ENCODE results near the gene C17orf113.

Gene C17orf113

GRCh38 chr17:42052346-42052877, 2.0 kb upstream of the C17orf113 start:
- no peak overlapping the region for H3K9ac ChIP-seq (ENCODE audit: low read depth, low read length)
- TF ChIP-seq CTCF (IDR thresholded peaks at IDR 0.05; ENCODE audit: borderline replicate concordance, extremely low read depth, low read length, poor library complexity, severe bottlenecking): no peak
- TF ChIP-seq EZH2 (IDR thresholded peaks at IDR 0.05; ENCODE audit: borderline replicate concordance, low read depth, low read length, severe bottlenecking): no peak
- no peak overlapping the region for H3K4me2 ChIP-seq (ENCODE audit: insufficient read depth, low read length)
- H2AFZ ChIP-seq (ENCODE audit: low read depth, low read length): no peak overlapping the region
- no peak overlapping the region for H3K4me3 ChIP-seq (ENCODE audit: low read depth in 1 of 2, low read length in 2 of 2)
- no peak overlapping the region for H3K27ac ChIP-seq (ENCODE audit: low read length)
- DNase-seq: no peak
- H3K9me3 ChIP-seq (ENCODE audit: insufficient read depth, low read length, severe bottlenecking): no peaks in the 10 kb centered on the region
- H4K20me1 ChIP-seq (ENCODE audit: insufficient read depth, low read length): peaks cover 7% of the 10 kb centered on the region; the same call in 1 of the 2 replicates
- H3K27me3 ChIP-seq (ENCODE audit: insufficient read depth, low read length, poor library complexity): peaks cover 24% of the 10 kb centered on the region
- H3K36me3 ChIP-seq (ENCODE audit: insufficient read depth, low read length): no peaks in the 10 kb centered on the region
- no peaks in the 10 kb centered on the region for H3K79me2 ChIP-seq (ENCODE audit: insufficient read depth, low read length)
- no peak for ATAC-seq (ENCODE audit: insufficient read depth, low read depth)
- no peaks in the 10 kb centered on the region for H3K4me1 ChIP-seq (ENCODE audit: insufficient read depth, low read length)

- Histone ChIP-seq H3K79me2 (ENCODE audit: insufficient read depth, low read length) (no peaks in the 10 kb centered on the region), H2AFZ (ENCODE audit: low read depth, low read length) (no peak overlapping the region), H3K27me3 (ENCODE audit: insufficient read depth, low read length, poor library complexity) (peaks cover 24% of the 10 kb centered on the region), H4K20me1 (ENCODE audit: insufficient read depth, low read length) (peaks cover 7% of the 10 kb centered on the region; the same call in 1 of the 2 replicates), H3K36me3 (ENCODE audit: insufficient read depth, low read length) (no peaks in the 10 kb centered on the region), H3K4me2 (ENCODE audit: insufficient read depth, low read length) (no peak overlapping the region), H3K4me1 (ENCODE audit: insufficient read depth, low read length) (no peaks in the 10 kb centered on the region), H3K9me3 (ENCODE audit: insufficient read depth, low read length, severe bottlenecking) (no peaks in the 10 kb centered on the region), H3K4me3 (ENCODE audit: low read depth in 1 of 2, low read length in 2 of 2) (no peak overlapping the region), H3K27ac (ENCODE audit: low read length) (no peak overlapping the region), H3K9ac (ENCODE audit: low read depth, low read length) (no peak overlapping the region)
- DNase-seq (no peak), ATAC-seq (ENCODE audit: insufficient read depth, low read depth) (no peak)
- TF ChIP-seq CTCF (IDR thresholded peaks at IDR 0.05; ENCODE audit: borderline replicate concordance, extremely low read depth, low read length, poor library complexity, severe bottlenecking): no peak
- no peak for TF ChIP-seq EZH2 (IDR thresholded peaks at IDR 0.05; ENCODE audit: borderline replicate concordance, low read depth, low read length, severe bottlenecking)
Observed at GRCh38 chr17:42051645-42052044, 1.2 kb upstream of the C17orf113 start.

- peaks cover 24% of the 10 kb centered on the region for H3K27me3 ChIP-seq (ENCODE audit: insufficient read depth, low read length, poor library complexity)
- H3K9ac ChIP-seq (ENCODE audit: low read depth, low read length): no peak overlapping the region
- H3K9me3 ChIP-seq (ENCODE audit: insufficient read depth, low read length, severe bottlenecking): no peaks in the 10 kb centered on the region
- no peaks in the 10 kb centered on the region for H3K36me3 ChIP-seq (ENCODE audit: insufficient read depth, low read length)
- H3K27ac ChIP-seq (ENCODE audit: low read length): no peak overlapping the region
- TF ChIP-seq CTCF (IDR thresholded peaks at IDR 0.05; ENCODE audit: borderline replicate concordance, extremely low read depth, low read length, poor library complexity, severe bottlenecking): no peak
- no peak for TF ChIP-seq EZH2 (IDR thresholded peaks at IDR 0.05; ENCODE audit: borderline replicate concordance, low read depth, low read length, severe bottlenecking)
- DNase-seq (no peak), ATAC-seq (ENCODE audit: insufficient read depth, low read depth) (no peak)
- peaks cover 7% of the 10 kb centered on the region; the same call in 1 of the 2 replicates for H4K20me1 ChIP-seq (ENCODE audit: insufficient read depth, low read length)
- no peak overlapping the region for H3K4me2 ChIP-seq (ENCODE audit: insufficient read depth, low read length)
- no peaks in the 10 kb centered on the region for H3K4me1 ChIP-seq (ENCODE audit: insufficient read depth, low read length)
- H3K4me3 ChIP-seq (ENCODE audit: low read depth in 1 of 2, low read length in 2 of 2): no peak overlapping the region
- H3K79me2 ChIP-seq (ENCODE audit: insufficient read depth, low read length): no peaks in the 10 kb centered on the region
- H2AFZ ChIP-seq (ENCODE audit: low read depth, low read length): no peak overlapping the region
Observed at GRCh38 chr17:42051013-42051400, 606 bp upstream of the C17orf113 start.
